ENCODE results near the gene BTAF1. TPM values are rescaled to one million over a fixed set of nuclear protein-coding genes. Genes with fewer than 3 reads are reported as not detected.
A peak's percentile ranks its signal among the peaks of the same experiment; 100 is the strongest.

The BTAF1 gene
- total RNA-seq (45.0 and 45.4 TPM in 2 replicates), polyA plus RNA-seq (15.3 and 21.5 TPM in 2 replicates)

GRCh38 chr10:91923371-91924211 is at the start of gene BTAF1:
BTAF1 (plus strand) TSS chr10:91923770; CDS start chr10:91924077, 307 bp downstream.
- Histone ChIP-seq H3K9me2 (replicated peaks; ENCODE audit: insufficient read depth) (no peaks in the 10 kb centered on the region), H3K4me1 (ENCODE audit: insufficient read depth) (peaks cover 22% of the 10 kb centered on the region), H3K27ac (peak within 1 kb of the TSS; percentile 94), H4K20me1 (ENCODE audit: insufficient read depth, poor library complexity, severe bottlenecking) (peaks cover 34% of the 10 kb centered on the region), H3K4me2 (peak within 1 kb of the TSS; percentile 83), H3K27me3 (no peaks in the 10 kb centered on the region), H3K4me3 (peak within 1 kb of the TSS; percentile 80), H3K9me3 (ENCODE audit: low read depth) (no peaks in the 10 kb centered on the region), H3K79me2 (peaks cover 47% of the 10 kb centered on the region), H3K36me3 (replicated peaks; ENCODE audit: insufficient read depth, low read depth) (no peaks in the 10 kb centered on the region), H2AFZ (peak within 1 kb of the TSS; percentile 54)
- no peak for TF ChIP-seq EZH2phosphoT487 (IDR thresholded peaks at IDR 0.05; ENCODE audit: low read depth, severe bottlenecking, unreplicated experiment)
- no peak for TF ChIP-seq CTCF (IDR thresholded peaks at IDR 0.05; ENCODE audit: poor library complexity)
- under 1% methylated on average over 59 of the region's 65 CpGs for WGBS (ENCODE audit: low lambda C conversion rate, missing lambda C conversion rate)
- peak; percentile 97 for DNase-seq (ENCODE audit: low spot score)

- no peaks in the 10 kb centered on the region for H3K27me3 ChIP-seq
- H3K9me3 ChIP-seq (ENCODE audit: low read depth) = no peaks in the 10 kb centered on the region
- no peak for TF ChIP-seq EZH2 (IDR thresholded peaks at IDR 0.05; ENCODE audit: borderline replicate concordance)
- TF ChIP-seq CTCF (IDR thresholded peaks at IDR 0.05; ENCODE audit: poor library complexity) = no peak
- TF ChIP-seq EZH2phosphoT487 (IDR thresholded peaks at IDR 0.05; ENCODE audit: low read depth, severe bottlenecking, unreplicated experiment) = no peak
- H3K27ac ChIP-seq = no peak overlapping the region
- H3K79me2 ChIP-seq = no peaks in the 10 kb centered on the region
- no peak overlapping the region for H3K4me2 ChIP-seq
- H2AFZ ChIP-seq = no peak overlapping the region
- no peaks in the 10 kb centered on the region for H4K20me1 ChIP-seq (ENCODE audit: insufficient read depth, poor library complexity, severe bottlenecking)
- no peaks in the 10 kb centered on the region for H3K4me1 ChIP-seq (ENCODE audit: insufficient read depth)
- no peak for DNase-seq (ENCODE audit: low spot score)
- H3K4me3 ChIP-seq = no peak overlapping the region
- H3K36me3 ChIP-seq (replicated peaks; ENCODE audit: insufficient read depth, low read depth) = no peaks in the 10 kb centered on the region
- no peaks in the 10 kb centered on the region for H3K9me2 ChIP-seq (replicated peaks; ENCODE audit: insufficient read depth)
- 95% methylated on average over 2 of the region's 2 CpGs for WGBS (ENCODE audit: low lambda C conversion rate, missing lambda C conversion rate)
These were observed 48.4 kb upstream of the BTAF1 start for GRCh38 chr10:91875156-91875555.

GRCh38 chr10:91875779-91876178 is 47.8 kb upstream of the BTAF1 start:
- WGBS (ENCODE audit: low lambda C conversion rate, missing lambda C conversion rate) = 77% methylated on average over 1 of the region's 1 CpG
- no peaks in the 10 kb centered on the region for H3K27me3 ChIP-seq

More at GRCh38 chr10:91875779-91876178, 47.8 kb upstream of the BTAF1 start:
- H3K4me2 ChIP-seq = no peak overlapping the region
- H3K36me3 ChIP-seq (replicated peaks; ENCODE audit: insufficient read depth, low read depth) = no peaks in the 10 kb centered on the region
- no peak for TF ChIP-seq EZH2 (IDR thresholded peaks at IDR 0.05; ENCODE audit: borderline replicate concordance)
- TF ChIP-seq EZH2phosphoT487 (IDR thresholded peaks at IDR 0.05; ENCODE audit: low read depth, severe bottlenecking, unreplicated experiment) = no peak
- no peak for TF ChIP-seq CTCF (IDR thresholded peaks at IDR 0.05; ENCODE audit: poor library complexity)
- H3K9me2 ChIP-seq (replicated peaks; ENCODE audit: insufficient read depth) = no peaks in the 10 kb centered on the region
- no peak overlapping the region for H2AFZ ChIP-seq
- H4K20me1 ChIP-seq (ENCODE audit: insufficient read depth, poor library complexity, severe bottlenecking) = no peaks in the 10 kb centered on the region
- H3K4me3 ChIP-seq = no peak overlapping the region
- no peaks in the 10 kb centered on the region for H3K9me3 ChIP-seq (ENCODE audit: low read depth)
- H3K4me1 ChIP-seq (ENCODE audit: insufficient read depth) = no peaks in the 10 kb centered on the region
- no peaks in the 10 kb centered on the region for H3K79me2 ChIP-seq
- DNase-seq (ENCODE audit: low spot score) = no peak
- H3K27ac ChIP-seq = no peak overlapping the region

All from hepatocyte (in vitro differentiated cells).